ENCODE data around the gene WDR90. TPM values are rescaled to one million over a fixed set of nuclear protein-coding genes. Genes with fewer than 3 reads are reported as not detected.

The WDR90 gene
- total and polyA plus RNA-seq, 2 of the 13 experiments (the other 11 are each of a cell fraction or from before 2014, with no cell fraction given), result 14.9 to 28.9 TPM

GRCh38 chr16:641326-642188, 7.6 kb upstream of the WDR90 start, which contains the start of gene MCRIP2 (continued):
- TF ChIP-seq TBX3 (IDR thresholded peaks at IDR 0.05; ENCODE audit: borderline replicate concordance) (no peak), ZNF674 (CRISPR knock-in tag; IDR thresholded peaks at IDR 0.05; ENCODE audit: low read depth) (no peak), NFRKB (IDR thresholded peaks at IDR 0.05) (no peak), ZNF407 (CRISPR knock-in tag; IDR thresholded peaks at IDR 0.05; ENCODE audit: not compliant biosample characterization) (no peak), ZNF367 (CRISPR knock-in tag; IDR thresholded peaks at IDR 0.05; ENCODE audit: borderline replicate concordance) (no peak), HOXD1 (CRISPR knock-in tag; IDR thresholded peaks at IDR 0.05) (peak; percentile 65; the same call in 1 of the 2 replicates), PBX2 (CRISPR knock-in tag; IDR thresholded peaks at IDR 0.05) (no peak), ZNF121 (CRISPR knock-in tag; IDR thresholded peaks at IDR 0.05) (no peak), ZNF564 (CRISPR knock-in tag; IDR thresholded peaks at IDR 0.05) (no peak; the same call in 1 of the 2 replicates), PHF5A (CRISPR knock-in tag; IDR thresholded peaks at IDR 0.05; ENCODE audit: low read depth, unreplicated experiment) (peak; percentile 31), HMGXB4 (CRISPR knock-in tag; IDR thresholded peaks at IDR 0.05; ENCODE audit: borderline replicate concordance in 1 of 2, low read depth in 1 of 2) (peak; percentile 42 to 77; a peak in 3 of 4 replicates), ZNF574 (CRISPR knock-in tag; IDR thresholded peaks at IDR 0.05) (peak; percentile 42), ZSCAN25 (CRISPR knock-in tag; IDR thresholded peaks at IDR 0.05) (0 out of 2 replicates have a peak, but pooled peaks have one; percentile 33), CREM (IDR thresholded peaks at IDR 0.05) (no peak), CREM (CRISPR knock-in tag; IDR thresholded peaks at IDR 0.05) (no peak)
